ENCODE results near the gene PIP4K2A.
"Not testable (repeated sequence)": the region's sequence is repeated elsewhere in the genome, so short reads cannot be mapped to it uniquely, and the experiment has no call there.

PIP4K2A gene

GRCh38 chr10:22504766-22505165 is 209.6 kb downstream of the PIP4K2A start:
- no peak for DNase-seq

DNA sequence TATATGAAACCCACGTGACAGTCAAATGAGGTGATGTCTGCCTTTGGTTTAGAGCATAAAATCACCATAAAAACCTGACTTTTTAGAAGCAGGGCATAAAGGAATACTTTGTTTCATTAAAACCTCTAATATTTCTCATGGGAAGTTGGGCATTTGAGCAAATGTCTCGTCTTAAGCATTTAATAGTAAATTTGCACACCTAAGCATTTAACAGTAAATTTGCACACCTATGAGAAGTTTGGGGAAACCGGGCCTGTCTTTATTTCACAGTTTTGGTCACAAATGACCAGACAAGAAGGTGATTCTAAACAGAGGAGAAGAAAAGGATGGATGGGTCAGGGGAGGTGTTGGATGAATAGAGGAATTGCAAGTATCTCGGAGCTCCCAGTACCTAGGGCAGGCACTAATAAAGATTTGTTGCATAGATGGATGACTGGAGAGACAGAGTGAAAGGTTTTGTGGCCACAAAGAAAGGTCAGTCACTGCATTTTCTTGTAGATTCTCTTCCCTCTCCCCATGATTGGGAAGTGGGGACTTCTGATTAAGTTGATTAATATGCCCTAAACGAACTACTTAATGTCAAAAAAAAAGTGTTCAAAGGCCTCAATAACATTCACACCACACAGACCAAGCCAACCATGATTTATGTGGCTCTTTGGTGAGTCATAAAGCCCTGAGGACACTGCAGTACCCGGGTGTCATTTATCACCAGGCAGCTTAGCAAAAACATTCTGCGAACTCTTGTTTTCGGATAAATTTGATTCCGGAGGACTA is 210.9 kb downstream of the PIP4K2A start:
- no peak for DNase-seq

- no peak for DNase-seq
These were observed 212.5 kb downstream of the PIP4K2A start for GRCh38 chr10:22501863-22502262.

- no peak for DNase-seq
These were observed 213.0 kb downstream of the PIP4K2A start for GRCh38 chr10:22501413-22501812.

DNA sequence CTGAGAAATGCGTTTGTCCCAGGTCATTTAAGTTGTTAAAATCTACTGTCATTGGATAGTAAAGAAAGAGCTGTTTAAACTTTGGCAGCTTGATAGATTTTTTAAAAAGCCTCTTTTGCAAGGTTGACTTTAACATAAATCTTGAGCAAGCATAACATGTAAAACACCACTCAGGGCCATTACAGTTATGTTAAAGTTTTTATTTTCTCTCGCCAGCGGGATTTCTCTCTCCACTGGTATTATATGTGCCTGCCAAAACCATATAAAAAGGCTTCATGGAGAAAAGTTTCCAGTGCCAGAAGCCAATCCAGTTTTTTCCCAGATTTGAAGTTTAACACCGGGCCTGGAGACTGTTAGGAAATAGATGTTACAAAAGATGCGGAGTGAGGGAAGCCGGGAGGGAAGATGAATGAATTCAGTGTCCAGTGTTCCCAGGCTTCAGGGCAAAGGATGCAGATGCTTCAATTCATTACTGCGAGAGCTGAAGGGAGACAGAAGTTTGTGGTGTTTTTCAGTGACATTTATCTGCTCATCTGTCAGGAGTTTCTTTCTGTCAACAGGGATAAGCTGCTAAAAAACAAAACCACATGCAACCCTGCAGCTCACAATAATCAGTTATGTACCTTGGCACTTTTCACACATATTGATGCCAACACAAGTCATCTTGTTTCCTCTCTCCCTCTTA is 213.6 kb downstream of the PIP4K2A start:
- no peak for DNase-seq

DNA sequence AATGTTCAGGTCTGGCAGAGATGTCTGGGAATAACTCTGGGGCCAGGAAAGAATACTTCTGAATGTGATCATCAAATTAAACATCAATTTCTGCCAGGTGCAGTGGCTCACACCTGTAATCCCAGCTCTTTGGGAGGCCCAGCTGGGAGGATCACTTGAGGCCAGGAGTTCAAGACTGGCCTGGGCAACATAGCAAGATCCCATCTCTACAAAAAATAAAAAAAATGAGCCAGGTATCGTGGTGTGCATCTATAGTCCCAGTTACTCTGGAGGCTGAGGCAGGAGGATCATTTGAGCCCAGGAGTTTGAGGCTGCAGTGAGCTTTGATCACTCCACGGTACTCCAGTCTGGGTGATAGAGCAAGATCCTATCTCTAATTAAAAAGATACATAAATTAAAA is 214.4 kb downstream of the PIP4K2A start:
- not testable (repeated sequence) for DNase-seq

- DNase-seq: no peak
These were observed 219.0 kb downstream of the PIP4K2A start for GRCh38 chr10:22495396-22495795.

GRCh38 chr10:22494007-22494406 is 220.4 kb downstream of the PIP4K2A start:
- no peak for DNase-seq

GRCh38 chr10:22491931-22492615 is 222.3 kb downstream of the PIP4K2A start:
- no peak for DNase-seq

GRCh38 chr10:22491480-22491879 is 222.9 kb downstream of the PIP4K2A start:
- no peak for DNase-seq

DNA sequence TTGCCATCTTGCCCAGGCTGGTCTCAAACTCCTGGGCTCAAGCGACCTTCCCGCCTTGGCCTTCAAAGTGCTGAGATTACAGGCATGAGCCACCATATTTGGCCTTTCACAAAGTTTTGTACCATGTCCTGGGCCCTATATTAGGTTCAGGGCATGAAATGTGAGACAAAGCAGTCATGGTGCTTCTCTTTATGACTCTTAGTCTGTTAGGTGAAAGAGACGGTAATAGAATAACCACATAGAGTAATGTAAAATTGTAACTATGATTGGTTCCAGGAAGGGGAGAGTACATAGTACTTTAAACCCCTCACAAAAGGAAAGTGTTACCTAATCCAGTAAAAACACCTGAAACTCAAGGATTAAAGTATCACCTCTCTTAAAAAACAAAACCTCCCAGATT is 224.4 kb downstream of the PIP4K2A start:
- DNase-seq: no peak

- DNase-seq: peak; percentile 18
These were observed 224.9 kb downstream of the PIP4K2A start for GRCh38 chr10:22489467-22489866.

DNA sequence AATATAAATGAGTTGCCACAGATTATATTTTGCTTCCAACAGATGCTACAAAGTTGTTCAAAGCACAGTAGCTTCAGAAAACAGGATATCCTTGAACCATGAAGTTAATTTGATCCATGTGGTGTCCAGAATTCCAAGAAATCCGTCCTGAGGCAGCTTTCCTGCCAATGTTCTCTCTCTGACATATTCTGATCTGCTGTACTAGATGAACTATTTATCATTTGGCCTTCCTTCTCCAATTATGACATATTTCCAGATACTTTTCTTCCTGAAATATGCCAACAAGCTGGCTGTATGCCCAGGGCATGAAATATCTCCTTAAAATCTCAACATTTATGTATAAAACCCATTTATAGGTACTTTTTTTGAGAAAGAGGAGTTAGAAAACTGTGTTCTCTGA is 227.9 kb downstream of the PIP4K2A start:
- peak; percentile 47 for DNase-seq

Measured in fibroblast of skin of abdomen (primary cell).